ENCODE measurements around the gene AOPEP.

GRCh38 chr9:94798201-94798600, 71.7 kb downstream of the AOPEP start:
- TF ChIP-seq POLR2A (IDR thresholded peaks at IDR 0.05; ENCODE audit: low read length) (no peak), CTCF (IDR thresholded peaks at IDR 0.05) (no peak), REST (IDR thresholded peaks at IDR 0.05) (no peak), FOSB (CRISPR knock-in tag; IDR thresholded peaks at IDR 0.05) (no peak), RNF2 (IDR thresholded peaks at IDR 0.05; ENCODE audit: borderline replicate concordance, low read depth) (no peak), KDM5A (IDR thresholded peaks at IDR 0.05) (no peak), JUN (IDR thresholded peaks at IDR 0.05) (no peak), SMC3 (IDR thresholded peaks at IDR 0.05) (no peak), CHD2 (IDR thresholded peaks at IDR 0.05; ENCODE audit: low read length, partially characterized antibody) (no peak), HOXB13 (CRISPR knock-in tag; IDR thresholded peaks at IDR 0.05; ENCODE audit: low read depth) (no peak), ZC3H11A (IDR thresholded peaks at IDR 0.05) (no peak), ELK1 (IDR thresholded peaks at IDR 0.05; ENCODE audit: low read depth, low read length) (no peak), RARB (CRISPR knock-in tag; IDR thresholded peaks at IDR 0.05) (no peak)
